Measurements from ENCODE around the gene P2RX7. TPM values are rescaled to one million over a fixed set of nuclear protein-coding genes. Genes with fewer than 3 reads are reported as not detected.

P2RX7 gene
- total and polyA plus RNA-seq, 9 of the 15 experiments (the other 6 are each of a cell fraction or from before 2014, with no cell fraction given) = 0.04 to 0.65 (median 0.30) TPM

DNA sequence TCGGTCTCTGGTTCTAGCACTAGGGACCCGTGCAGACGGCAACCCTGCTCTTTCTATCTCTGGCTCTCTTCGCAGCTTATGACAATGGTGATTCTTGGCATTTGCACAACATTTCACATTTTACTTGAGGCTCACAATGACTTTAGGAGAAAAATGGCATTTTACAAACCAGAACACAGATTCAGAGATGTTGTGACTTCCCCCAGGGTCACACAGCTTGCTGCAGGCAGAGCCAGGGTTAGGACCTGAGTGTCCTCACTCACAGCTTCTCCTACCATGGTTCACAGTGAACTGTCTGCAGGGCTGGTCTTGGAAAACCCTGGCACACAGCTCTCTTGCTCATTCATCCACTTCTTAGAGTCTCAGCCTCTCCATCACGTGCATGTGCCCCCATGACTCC is 23.7 kb downstream of the P2RX7 start:
- Histone ChIP-seq H3K9ac (ENCODE audit: insufficient read depth in 1 of 2, low read depth in 2 of 2, low read length in 2 of 2) (no peak overlapping the region), H3K27me3 (ENCODE audit: control insufficient read depth in 2 of 2, insufficient read depth in 2 of 2, low read length in 2 of 2) (peaks cover 3 to 13% of the 10 kb centered on the region in 2 experiments; a peak in 2 of 5 replicates), H3K4me3 (no peak overlapping the region), H3K4me2 (ENCODE audit: insufficient read depth, low read length) (no peak overlapping the region), H3K4me1 (replicated peaks in 1 of 2; ENCODE audit: control insufficient read depth in 2 of 2, insufficient read depth in 2 of 2, low read length in 2 of 2) (peaks cover 0 to 6% of the 10 kb centered on the region in 2 experiments; a peak in 3 of 5 replicates), H3K79me2 (ENCODE audit: control insufficient read depth, insufficient read depth, low read length) (no peaks in the 10 kb centered on the region), H4K20me1 (replicated peaks; ENCODE audit: control insufficient read depth, insufficient read depth, low read length) (no peaks in the 10 kb centered on the region), H3K9me3 (replicated peaks; ENCODE audit: control insufficient read depth, insufficient read depth, low read depth, low read length) (no peaks in the 10 kb centered on the region), H3K9me1 (ENCODE audit: control insufficient read depth, insufficient read depth, low read length) (no peaks in the 10 kb centered on the region), H3K27ac (ENCODE audit: extremely low read depth, low read depth, low read length) (no peak overlapping the region), H3K36me3 (ENCODE audit: control insufficient read depth, insufficient read depth, low read length) (no peaks in the 10 kb centered on the region), H2AFZ (ENCODE audit: low read depth, low read length) (no peak overlapping the region)
- DNase-seq (ENCODE audit: extremely low read depth in 1 of 4, low spot score in 3 of 4) = no peak
- WGBS (ENCODE audit: insufficient coverage, low coverage, missing lambda C conversion rate) = 41% methylated on average over 5 of the region's 5 CpGs
- no peak for FAIRE-seq
- CTCF ChIA-PET (ENCODE audit: low intra/inter-chr PET ratio) = no interaction called here
- BruUV-seq (replicated peaks) = no TSS peak
- in situ Hi-C loops (cut with MboI) (no loop called here), intact Hi-C loops (cut with micrococcal nuclease) (no loop called here)
- POLR2A ChIA-PET = interaction anchor here (0.9 to 1.0 kb wide), 2 partner anchors 8 to 15 kb away, joined by 3 to 5 read pairs; no protein-coding TSS in a partner anchor
- no peak for ATAC-seq
- TF ChIP-seq, protein P1, sequence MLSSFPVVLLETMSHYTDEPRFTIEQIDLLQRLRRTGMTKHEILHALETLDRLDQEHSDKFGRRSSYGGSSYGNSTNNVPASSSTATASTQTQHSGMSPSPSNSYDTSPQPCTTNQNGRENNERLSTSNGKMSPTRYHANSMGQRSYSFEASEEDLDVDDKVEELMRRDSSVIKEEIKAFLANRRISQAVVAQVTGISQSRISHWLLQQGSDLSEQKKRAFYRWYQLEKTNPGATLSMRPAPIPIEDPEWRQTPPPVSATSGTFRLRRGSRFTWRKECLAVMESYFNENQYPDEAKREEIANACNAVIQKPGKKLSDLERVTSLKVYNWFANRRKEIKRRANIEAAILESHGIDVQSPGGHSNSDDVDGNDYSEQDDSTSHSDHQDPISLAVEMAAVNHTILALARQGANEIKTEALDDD (IDR thresholded peaks at IDR 0.05) = no peak
- TF ChIP-seq PPARD (CRISPR knock-in tag; IDR thresholded peaks at IDR 0.05) = no peak
- peak; percentile 47 for TF ChIP-seq ZFP36 (IDR thresholded peaks at IDR 0.05; ENCODE audit: low read depth, low read length, partially characterized antibody)
- TF ChIP-seq HDAC6 (IDR thresholded peaks at IDR 0.05; ENCODE audit: low read depth, low read length) = no peak
- peak; percentile 49 for TF ChIP-seq RBM25 (IDR thresholded peaks at IDR 0.05; ENCODE audit: low read depth, low read length, severe bottlenecking)
- 0 out of 2 replicates have a peak, but pooled peaks have one; percentile 32 for TF ChIP-seq BCOR (IDR thresholded peaks at IDR 0.05)
- TF ChIP-seq MIER1 (IDR thresholded peaks at IDR 0.05; ENCODE audit: low read depth) = no peak
